CD4-positive, alpha-beta T cell treated with Interleukin-17A for 4 hours (primary cell): ENCODE measurements around the gene TBX21.
A peak's percentile ranks its signal among the peaks of the same experiment; 100 is the strongest.

Experiments
- DNase-seq: peaks from one replicate; pipeline ENCODE4 v3.0.0-alpha.2; 2020; ENCODE audit warnings: mixed read lengths

The TBX21 gene

GRCh38 chr17:47733047-47733673, at the start of gene TBX21:
Gene TBX21, plus strand, starts transcription at chr17:47733236. Its CDS starts 219 bp downstream, at chr17:47733455.
- DNase-seq, result peak; percentile 94

- DNase-seq, result no peak
Measured at GRCh38 chr17:47684025-47684424, 49.0 kb upstream of the TBX21 start.

GRCh38 chr17:47684535-47685193, 48.4 kb upstream of the TBX21 start:
- DNase-seq, result no peak

- DNase-seq, result no peak
Measured at GRCh38 chr17:47685556-47686275, 47.3 kb upstream of the TBX21 start.

- DNase-seq, result no peak
Measured at GRCh38 chr17:47686276-47686635, 46.8 kb upstream of the TBX21 start.

- no peak for DNase-seq
Measured at GRCh38 chr17:47686664-47687327, 46.2 kb upstream of the TBX21 start.

GRCh38 chr17:47687328-47687690, 45.7 kb upstream of the TBX21 start:
- no peak for DNase-seq

GRCh38 chr17:47687748-47688147, 45.3 kb upstream of the TBX21 start:
- DNase-seq, result no peak

GRCh38 chr17:47690121-47690520, 42.9 kb upstream of the TBX21 start:
- DNase-seq, result no peak

GRCh38 chr17:47692137-47692894, 40.7 kb upstream of the TBX21 start:
- DNase-seq, result no peak

GRCh38 chr17:47692895-47693730, 39.9 kb upstream of the TBX21 start:
- no peak for DNase-seq

- peak; percentile 66 for DNase-seq
Measured at GRCh38 chr17:47693731-47694580, 39.1 kb upstream of the TBX21 start, which contains the start of gene TBKBP1. Gene TBKBP1, plus strand, starts transcription at chr17:47694161. Its CDS starts 1,952 bp downstream, at chr17:47696113.

GRCh38 chr17:47694581-47695428, 38.2 kb upstream of the TBX21 start:
- DNase-seq, result peak; percentile 58

- no peak for DNase-seq
Measured at GRCh38 chr17:47695429-47696376, 37.3 kb upstream of the TBX21 start.

GRCh38 chr17:47696717-47697642, 36.1 kb upstream of the TBX21 start:
- DNase-seq, result no peak

- no peak for DNase-seq
Measured at GRCh38 chr17:47697906-47698711, 34.9 kb upstream of the TBX21 start.
